GM15510 (cell line): ENCODE measurements around the gene NTMT1.

Experiments
- POLR2A ChIP-seq: IDR thresholded peaks from 3 replicates; pipeline ENCODE4 v1.6.1; 2011; ENCODE audit warnings: borderline replicate concordance; ENCODE audit not compliant: insufficient read length; ENCODE audit errors: extremely low read depth

NTMT1 gene

GRCh38 chr9:129685220-129685932 is 59.4 kb downstream of the NTMT1 start:
- TF ChIP-seq POLR2A: no peak
